Pancreas (tissue), 10 donors: Measurements from ENCODE around the gene DACH1. TPM values are rescaled to one million over a fixed set of nuclear protein-coding genes. Genes with fewer than 3 reads are reported as not detected.

Experiments
- ATAC-seq, 4 donors: fragments of 200-7000 bp; cut with Tn5 transposase; one replicate each; pipeline versions ENCODE4 v1.8.0 to v1.9.1; 2020; ENCODE audit warnings: mild to moderate bottlenecking in 4 of 4, moderate library complexity in 4 of 4
- DNase-seq, 6 donors: peaks; one replicate each; pipeline ENCODE4 v3.0.0-alpha.2; 2020
- FAIRE-seq: peaks from 2 replicates; lab custom pipeline; 2012; peaks lifted over from hg19 to GRCh38; lab: Jason Lieb, UNC
- H3K27ac ChIP-seq, 4 donors: fragments of 200-600 bp; sonication (generic); 1 replicate in 3 of 4; 2 replicates in 1 of 4; pipeline versions ENCODE4 v1.5.0 to v1.8.0; 2020
- H3K27me3 ChIP-seq, 4 donors: fragments of 200-600 bp; one replicate each; pipeline ENCODE4 v1.8.0; 2021
- H3K36me3 ChIP-seq, 3 donors: fragments of 200-600 bp; sonication (generic) in 1 of 3; one replicate each; pipeline versions ENCODE4 v1.5.0 to v1.8.0; 2020 to 2021
- H3K4me1 ChIP-seq, 3 donors: fragments of 200-600 bp; one replicate each; pipeline ENCODE4 v1.8.0; 2021
- H3K4me3 ChIP-seq, 4 donors: fragments of 200-600 bp; sonication (generic) in 2 of 4; one replicate each; pipeline versions ENCODE4 v1.5.0 to v1.8.0; 2020 to 2021
- H3K9me3 ChIP-seq, 4 donors: fragments of 200-600 bp; one replicate each; pipeline ENCODE4 v1.8.0; 2021
- CTCF ChIP-seq, 4 donors: fragments of 200-600 bp; sonication (generic) in 3 of 4; IDR thresholded peaks; one replicate each; pipeline versions ENCODE4 v1.5.0 to v1.8.0; 2021; ENCODE audit warnings: antibody characterized with exemption in 4 of 4
- WGBS, 2 donors: extraction: QIAGEN DNeasy Blood & Tissue Kit; methylation state at CpG; one replicate each; pipeline ENCODE4 v1.1.7; 2013; 5-methylcytosine and 5-hydroxymethylcytosine counted together
- intact Hi-C, 3 donors: fragments of 100-400 bp; cut with DNase I; formaldehyde crosslinking; loops; one replicate each; pipeline versions ENCODE4 v1.11.1 to v1.14.2; 2022
- polyA plus RNA-seq, 2 donors: library from polyadenylated mRNA; stranded (reverse); fragments of 200-250 nt; gene quantifications; one replicate each; pipeline ENCODE4 v1.2.3, GENCODE V29; 2013
- total RNA-seq, 6 donors: library from RNA; stranded (reverse); fragmentation: NEBNext Ultra II Directional in 4 of 6; extraction: Animal tissue kit (Norgen Biotek cat#: 25700) in 4 of 6; gene quantifications; one replicate each; pipeline versions ENCODE4 v1.2.1 to v1.2.4, GENCODE V29; 2021 to 2023
- donor health status: healthy with polysubstance abuse.
- donor health status: DM: no; HTN: no; CAD: no; lungs with moderate emphysema.
- donor health status: DM: no; HTN: no; CAD: no.
- donor health status: control.
- donor health status: control.
- donor health status: Bipolar disorder and iron deficiency.
- donor health status: DM: yes; HTN: yes; CAD: no.
- donor health status: DM: no; HTN: no; CAD: no.
- donor health status: DM: no; HTN: no; CAD: no.
- donor health status: DM: yes; HTN: yes; CAD: no.

Gene DACH1
- total and polyA plus RNA-seq, 8 donors: 0.73 to 5.5 (median 1.7) TPM

- no peak overlapping the region for H3K4me3 ChIP-seq
- no peak for TF ChIP-seq CTCF (IDR thresholded peaks at IDR 0.05)
- no peaks in the 10 kb centered on the region for H3K9me3 ChIP-seq
- H3K4me1 ChIP-seq: no peaks in the 10 kb centered on the region
- WGBS, 2 donors: 91 to 100% methylated on average over 3 of the region's 3 CpGs
- intact Hi-C loops: no loop called here
- FAIRE-seq (no peak), ATAC-seq (no peak), DNase-seq (no peak)
- H3K27ac ChIP-seq: no peak overlapping the region
- H3K27me3 ChIP-seq: peaks cover 0 to 3% (median 0%) of the 10 kb centered on the region in 4 donors
- no peaks in the 10 kb centered on the region for H3K36me3 ChIP-seq
These were observed 276.3 kb downstream of the DACH1 start for GRCh38 chr13:71590654-71591148.

GRCh38 chr13:71589032-71589431 is 278.0 kb downstream of the DACH1 start:
- Histone ChIP-seq H3K27me3 (peaks cover 0 to 3% (median 0%) of the 10 kb centered on the region in 4 donors), H3K4me1 (no peaks in the 10 kb centered on the region), H3K9me3 (no peaks in the 10 kb centered on the region), H3K36me3 (no peaks in the 10 kb centered on the region), H3K4me3 (no peak overlapping the region), H3K27ac (no peak overlapping the region)
- intact Hi-C loops: no loop called here
- ATAC-seq (no peak), FAIRE-seq (no peak), DNase-seq (no peak)
- no peak for TF ChIP-seq CTCF (IDR thresholded peaks at IDR 0.05)
- 46 to 57% methylated on average over 2 of the region's 2 CpGs for WGBS, 2 donors

DNA sequence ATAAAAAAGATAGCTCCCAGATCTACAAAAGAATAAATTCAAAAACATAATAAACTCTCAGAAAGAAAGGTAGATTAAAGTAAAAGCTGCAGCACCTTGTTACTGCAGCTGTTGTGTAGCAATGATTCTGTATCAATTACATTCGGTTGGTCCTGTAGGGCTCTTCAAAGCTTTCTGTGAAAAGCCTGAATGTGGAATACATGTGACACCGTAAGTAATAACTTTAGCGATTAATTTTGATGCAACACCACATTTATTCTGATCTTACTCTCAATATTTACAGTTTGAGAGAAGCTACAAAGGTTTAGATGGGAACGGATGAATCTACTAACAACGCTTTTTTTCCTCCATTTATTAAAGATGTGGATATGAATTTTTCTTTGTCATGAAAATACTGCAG is 279.2 kb downstream of the DACH1 start:
- no peak for TF ChIP-seq CTCF (IDR thresholded peaks at IDR 0.05)
- H3K4me1 ChIP-seq: no peaks in the 10 kb centered on the region
- no peak overlapping the region for H3K4me3 ChIP-seq
- H3K27me3 ChIP-seq: peaks cover 0 to 3% (median 0%) of the 10 kb centered on the region in 4 donors
- DNase-seq: no peak
- FAIRE-seq: no peak
- ATAC-seq: no peak
- WGBS, 2 donors: 79 to 83% methylated on average over 5 of the region's 5 CpGs
- H3K36me3 ChIP-seq: no peaks in the 10 kb centered on the region
- H3K27ac ChIP-seq: no peak overlapping the region
- intact Hi-C loops: no loop called here
- H3K9me3 ChIP-seq: no peaks in the 10 kb centered on the region

DNA sequence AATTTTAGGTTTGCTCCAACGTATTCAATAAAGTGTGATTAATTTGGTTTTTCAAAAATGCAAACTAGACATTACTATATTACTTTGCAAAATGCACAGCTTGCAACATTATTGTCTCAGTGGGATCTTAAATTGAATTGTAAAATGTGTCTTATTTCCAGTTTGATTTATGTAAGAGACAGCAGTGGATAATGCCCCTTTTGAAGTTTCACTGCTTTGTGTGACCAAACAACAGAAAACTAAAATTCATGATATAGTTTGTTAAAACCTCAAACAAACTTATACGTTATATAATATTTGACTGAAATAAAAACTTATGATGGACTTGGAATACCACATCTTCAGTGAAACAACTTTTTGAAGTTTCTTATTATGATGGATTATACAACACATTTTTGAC is 279.8 kb downstream of the DACH1 start:
- peaks cover 0 to 3% (median 0%) of the 10 kb centered on the region in 4 donors for H3K27me3 ChIP-seq
- H3K27ac ChIP-seq: no peak overlapping the region
- intact Hi-C loops: no loop called here
- FAIRE-seq (no peak), ATAC-seq (no peak), DNase-seq (no peak)
- no peaks in the 10 kb centered on the region for H3K4me1 ChIP-seq
- H3K36me3 ChIP-seq: no peaks in the 10 kb centered on the region
- no peak for TF ChIP-seq CTCF (IDR thresholded peaks at IDR 0.05)
- 73 to 82% methylated on average over 2 of the region's 2 CpGs for whole genome bisulfite sequencing, 2 donors
- H3K4me3 ChIP-seq: no peak overlapping the region
- H3K9me3 ChIP-seq: no peaks in the 10 kb centered on the region

DNA sequence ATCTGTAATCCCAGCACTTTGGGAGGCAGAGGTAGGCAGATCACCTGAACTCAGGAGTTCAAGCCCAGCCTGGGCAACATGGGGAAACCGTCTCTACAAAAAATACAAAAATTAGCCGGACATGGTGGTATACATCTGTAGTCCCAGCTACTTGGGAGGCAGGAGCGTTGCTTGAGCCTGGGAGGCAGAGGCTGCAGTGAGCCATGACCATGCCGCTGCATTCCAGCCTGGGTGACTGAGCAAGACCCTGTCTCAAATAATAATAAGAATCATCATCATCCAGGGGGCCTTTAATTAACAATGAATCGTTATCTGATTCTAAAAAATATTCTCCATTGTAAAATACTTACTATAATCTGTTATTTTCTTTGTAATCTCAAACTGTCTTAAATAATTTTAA is 283.4 kb downstream of the DACH1 start:
- no peaks in the 10 kb centered on the region for H3K4me1 ChIP-seq
- no peak for TF ChIP-seq CTCF (IDR thresholded peaks at IDR 0.05)
- H3K4me3 ChIP-seq: no peak overlapping the region
- intact Hi-C loops: no loop called here
- H3K36me3 ChIP-seq: no peaks in the 10 kb centered on the region
- ATAC-seq (no peak), FAIRE-seq (no peak), DNase-seq (no peak)
- H3K27me3 ChIP-seq: peaks cover 0 to 3% (median 0%) of the 10 kb centered on the region in 4 donors
- no peak overlapping the region for H3K27ac ChIP-seq
- WGBS, 2 donors: 80 to 91% methylated on average over 5 of the region's 5 CpGs
- H3K9me3 ChIP-seq: no peaks in the 10 kb centered on the region
